ENCODE measurements around the gene PPFIA4. TPM values are rescaled to one million over a fixed set of nuclear protein-coding genes. Genes with fewer than 3 reads are reported as not detected.
A peak's percentile ranks its signal among the peaks of the same experiment; 100 is the strongest.

PPFIA4 gene
- total RNA-seq, 2 donors from 2014 or later, result 38.1 to 244 TPM

- peaks cover 5% of the 10 kb centered on the region for H3K27me3 Mint-ChIP-seq
- H3K9me3 Mint-ChIP-seq, result no peaks in the 10 kb centered on the region
- H3K4me3 Mint-ChIP-seq, result no peak overlapping the region
- H3K36me3 Mint-ChIP-seq (ENCODE audit: low read depth), result peaks cover 22% of the 10 kb centered on the region
- H3K4me1 Mint-ChIP-seq, result peaks cover 9% of the 10 kb centered on the region
- no peak overlapping the region for H3K27ac Mint-ChIP-seq
- no peak for ATAC-seq (replicated peaks)
Observed at GRCh38 chr1:203033287-203033686, 7.0 kb downstream of the PPFIA4 start.

- Mint-ChIP-seq H3K9me3 (no peaks in the 10 kb centered on the region), H3K4me3 (no peak overlapping the region), H3K4me1 (peaks cover 4% of the 10 kb centered on the region), H3K27ac (no peak overlapping the region), H3K36me3 (ENCODE audit: low read depth) (peaks cover 25% of the 10 kb centered on the region), H3K27me3 (peaks cover 5% of the 10 kb centered on the region)
- ATAC-seq (replicated peaks), result no peak
Observed at GRCh38 chr1:203033917-203034316, 7.6 kb downstream of the PPFIA4 start.

- no peak overlapping the region for H3K4me3 Mint-ChIP-seq
- no peak overlapping the region for H3K27ac Mint-ChIP-seq
- H3K27me3 Mint-ChIP-seq, result peaks cover 9% of the 10 kb centered on the region
- peaks cover 9% of the 10 kb centered on the region for H3K4me1 Mint-ChIP-seq
- ATAC-seq (replicated peaks), result no peak
- H3K9me3 Mint-ChIP-seq, result no peaks in the 10 kb centered on the region
- peaks cover 28% of the 10 kb centered on the region for H3K36me3 Mint-ChIP-seq (ENCODE audit: low read depth)
Observed at GRCh38 chr1:203034422-203035110, 8.3 kb downstream of the PPFIA4 start.

- Mint-ChIP-seq H3K27ac (no peak overlapping the region), H3K27me3 (peaks cover 9% of the 10 kb centered on the region), H3K4me3 (no peak overlapping the region), H3K36me3 (ENCODE audit: low read depth) (peaks cover 26% of the 10 kb centered on the region), H3K4me1 (peaks cover 9% of the 10 kb centered on the region), H3K9me3 (no peaks in the 10 kb centered on the region)
- no peak for ATAC-seq (replicated peaks)
Observed at GRCh38 chr1:203035111-203036000, 9.1 kb downstream of the PPFIA4 start.

GRCh38 chr1:203036135-203036534 is 9.8 kb downstream of the PPFIA4 start:
- H3K27me3 Mint-ChIP-seq, result peaks cover 9% of the 10 kb centered on the region
- peaks cover 9% of the 10 kb centered on the region for H3K4me1 Mint-ChIP-seq
- peaks cover 31% of the 10 kb centered on the region for H3K36me3 Mint-ChIP-seq (ENCODE audit: low read depth)
- H3K4me3 Mint-ChIP-seq, result no peak overlapping the region
- no peaks in the 10 kb centered on the region for H3K9me3 Mint-ChIP-seq
- no peak overlapping the region for H3K27ac Mint-ChIP-seq
- no peak for ATAC-seq (replicated peaks)

GRCh38 chr1:203036537-203036936 is 10.2 kb downstream of the PPFIA4 start:
- Mint-ChIP-seq H3K36me3 (ENCODE audit: low read depth) (peaks cover 35% of the 10 kb centered on the region), H3K4me1 (peaks cover 9% of the 10 kb centered on the region), H3K4me3 (no peak overlapping the region), H3K27ac (no peak overlapping the region), H3K9me3 (no peaks in the 10 kb centered on the region), H3K27me3 (peaks cover 9% of the 10 kb centered on the region)
- no peak for ATAC-seq (replicated peaks)

- Mint-ChIP-seq H3K9me3 (no peaks in the 10 kb centered on the region), H3K36me3 (ENCODE audit: low read depth) (peaks cover 40% of the 10 kb centered on the region), H3K27ac (no peak overlapping the region), H3K4me3 (no peak overlapping the region), H3K27me3 (peaks cover 9% of the 10 kb centered on the region), H3K4me1 (peaks cover 9% of the 10 kb centered on the region)
- ATAC-seq (replicated peaks), result peak; percentile 2
Observed at GRCh38 chr1:203037509-203038190, 11.4 kb downstream of the PPFIA4 start.

- H3K36me3 Mint-ChIP-seq (ENCODE audit: low read depth), result peaks cover 45% of the 10 kb centered on the region
- H3K4me3 Mint-ChIP-seq, result no peak overlapping the region
- H3K9me3 Mint-ChIP-seq, result no peaks in the 10 kb centered on the region
- ATAC-seq (replicated peaks), result peak; percentile 63
- H3K27me3 Mint-ChIP-seq, result peaks cover 9% of the 10 kb centered on the region
- peaks cover 9% of the 10 kb centered on the region for H3K4me1 Mint-ChIP-seq
- H3K27ac Mint-ChIP-seq, result no peak overlapping the region
Observed at GRCh38 chr1:203038217-203038741, 12.0 kb downstream of the PPFIA4 start.

- no peaks in the 10 kb centered on the region for H3K9me3 Mint-ChIP-seq
- ATAC-seq (replicated peaks), result peak; percentile 69
- peaks cover 6% of the 10 kb centered on the region for H3K4me1 Mint-ChIP-seq
- H3K36me3 Mint-ChIP-seq (ENCODE audit: low read depth), result peaks cover 52% of the 10 kb centered on the region
- no peak overlapping the region for H3K27ac Mint-ChIP-seq
- no peak overlapping the region for H3K4me3 Mint-ChIP-seq
- peaks cover 9% of the 10 kb centered on the region for H3K27me3 Mint-ChIP-seq
Observed at GRCh38 chr1:203038891-203039608, 12.8 kb downstream of the PPFIA4 start.

- no peak for ATAC-seq (replicated peaks)
- Mint-ChIP-seq H3K9me3 (no peaks in the 10 kb centered on the region), H3K27ac (no peak overlapping the region), H3K4me1 (peaks cover 5% of the 10 kb centered on the region), H3K4me3 (no peak overlapping the region), H3K27me3 (peaks cover 9% of the 10 kb centered on the region), H3K36me3 (ENCODE audit: low read depth) (peaks cover 60% of the 10 kb centered on the region)
Observed at GRCh38 chr1:203039609-203040512, 13.6 kb downstream of the PPFIA4 start.

- Mint-ChIP-seq H3K9me3 (no peaks in the 10 kb centered on the region), H3K27me3 (peaks cover 9% of the 10 kb centered on the region), H3K4me3 (no peak overlapping the region), H3K4me1 (peaks cover 5% of the 10 kb centered on the region), H3K36me3 (ENCODE audit: low read depth) (peaks cover 69% of the 10 kb centered on the region), H3K27ac (no peak overlapping the region)
- ATAC-seq (replicated peaks), result no peak
Observed at GRCh38 chr1:203040513-203041275, 14.4 kb downstream of the PPFIA4 start.

- Mint-ChIP-seq H3K27ac (no peak overlapping the region), H3K9me3 (no peaks in the 10 kb centered on the region), H3K27me3 (peaks cover 9% of the 10 kb centered on the region), H3K36me3 (ENCODE audit: low read depth) (peaks cover 76% of the 10 kb centered on the region), H3K4me1 (peaks cover 5% of the 10 kb centered on the region), H3K4me3 (no peak overlapping the region)
- no peak for ATAC-seq (replicated peaks)
Observed at GRCh38 chr1:203041351-203041932, 15.2 kb downstream of the PPFIA4 start.
